A204.1 (cell line): ENCODE measurements around the gene GINS1.
"Not testable (repeated sequence)": the region's sequence is repeated elsewhere in the genome, so short reads cannot be mapped to it uniquely, and the experiment has no call there.

Experiments used
- FAIRE-seq: peaks from 2 replicates; lab custom pipeline; 2012; peaks lifted over from hg19 to GRCh38; lab: Jason Lieb, UNC

GINS1 gene

GRCh38 chr20:25454153-25454900 is 46.9 kb downstream of the GINS1 start:
- no peak for FAIRE-seq

GRCh38 chr20:25457886-25458680 is 50.6 kb downstream of the GINS1 start:
- FAIRE-seq = no peak

DNA sequence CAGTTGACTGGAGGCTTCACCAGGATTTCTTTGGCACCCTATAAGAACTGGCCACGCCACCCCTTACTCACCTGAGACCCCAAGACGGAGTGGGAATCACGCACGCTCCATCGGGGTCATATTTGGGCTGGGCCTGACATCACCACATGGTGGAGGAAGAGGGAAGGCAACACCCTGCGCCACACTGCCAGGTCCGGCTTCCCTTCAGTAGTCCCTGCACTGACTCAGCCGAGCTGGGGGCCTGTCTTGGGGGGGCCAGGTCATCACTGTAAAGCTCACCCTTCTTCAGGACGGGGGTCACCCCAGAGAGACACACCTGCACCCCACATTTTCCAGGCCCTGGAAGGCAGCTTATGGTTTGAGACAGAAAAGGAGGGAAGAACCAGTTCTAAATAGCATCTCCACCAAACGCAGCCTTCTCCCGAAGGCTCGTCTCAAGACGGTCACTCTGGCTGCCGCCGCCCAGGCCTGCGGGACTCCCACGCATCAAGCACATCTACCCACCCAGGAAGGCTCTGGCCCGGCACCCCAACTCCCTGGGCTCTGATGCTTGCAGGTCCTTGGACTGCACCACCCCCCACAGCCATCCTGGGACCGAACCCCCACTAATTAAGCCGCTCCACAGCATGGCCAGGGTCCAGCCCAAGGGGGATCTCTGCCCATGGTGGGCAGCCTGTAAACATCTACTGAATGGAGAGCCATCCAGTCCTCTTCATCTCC is 51.8 kb downstream of the GINS1 start:
- no peak for FAIRE-seq

DNA sequence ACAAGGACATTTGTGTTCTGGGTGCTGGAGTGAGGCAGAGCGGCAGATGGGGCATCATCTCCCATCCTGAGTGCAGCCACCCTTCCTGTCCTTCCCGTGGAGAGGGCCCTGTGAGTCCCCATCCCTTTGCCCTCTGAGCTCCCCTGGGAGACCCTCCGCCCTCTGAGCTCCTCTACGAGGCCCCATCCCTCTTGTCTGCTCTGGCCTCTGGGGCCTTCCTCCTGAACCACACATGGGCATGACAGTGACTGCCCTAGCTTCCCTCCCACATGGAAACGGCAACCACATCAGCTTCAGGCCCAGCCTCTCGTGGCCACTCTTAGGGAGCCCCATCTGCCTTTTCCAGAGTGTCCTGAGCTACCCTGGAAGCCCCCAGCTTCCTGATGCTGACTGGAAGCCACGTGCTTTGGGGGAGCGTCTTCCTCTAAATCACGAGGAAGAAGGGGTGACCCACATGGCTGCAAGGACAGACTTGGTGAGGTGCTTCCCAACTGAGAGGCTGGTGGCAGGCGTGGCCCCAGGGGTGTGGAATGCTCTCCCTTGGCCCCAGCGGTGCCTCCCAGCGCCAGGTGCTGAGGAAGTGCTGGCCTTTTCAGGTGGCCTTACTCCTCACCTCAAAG is 52.6 kb downstream of the GINS1 start:
- no peak for FAIRE-seq

- no peak for FAIRE-seq
These were observed 53.2 kb downstream of the GINS1 start for GRCh38 chr20:25460566-25461280.

- FAIRE-seq = no peak
These were observed 53.8 kb downstream of the GINS1 start for GRCh38 chr20:25461281-25461650.

- FAIRE-seq = no peak
These were observed 54.5 kb downstream of the GINS1 start for GRCh38 chr20:25461786-25462545.

DNA sequence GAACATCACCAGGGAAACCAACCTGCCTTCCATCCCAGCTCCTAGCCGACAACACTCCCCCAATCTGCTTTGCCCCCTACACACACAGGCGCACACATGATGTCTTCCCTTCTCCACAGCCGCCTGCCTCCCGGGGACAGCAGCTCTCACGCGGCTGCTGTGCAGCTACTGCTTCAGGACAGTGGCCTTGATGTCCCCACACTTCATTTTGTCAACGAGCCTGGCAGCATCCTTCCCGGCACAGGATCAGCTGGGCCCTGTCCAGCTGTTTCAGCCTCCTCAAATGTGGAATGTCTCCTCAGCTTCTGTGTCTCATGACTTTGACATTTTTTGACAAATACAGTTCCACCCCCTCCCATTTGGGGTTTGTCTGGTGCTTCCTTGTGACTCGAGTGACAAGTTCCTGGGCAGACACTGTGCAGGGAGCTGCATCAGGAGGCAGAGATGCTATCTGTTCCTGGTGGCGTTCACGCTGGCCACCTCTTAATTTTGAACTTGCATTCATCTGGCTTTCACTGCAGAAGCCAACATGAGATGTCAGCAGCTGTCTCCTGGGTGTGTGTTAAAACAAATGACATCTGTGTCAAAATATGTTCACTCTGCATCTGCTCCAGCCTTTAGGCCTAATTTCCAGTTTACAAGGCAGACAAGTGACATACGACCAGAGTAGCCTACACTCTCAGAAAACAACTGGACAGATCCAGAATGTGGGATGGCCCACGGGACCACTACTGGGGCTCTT is 57.2 kb downstream of the GINS1 start:
- no peak for FAIRE-seq

- no peak for FAIRE-seq
These were observed 58.0 kb downstream of the GINS1 start for GRCh38 chr20:25465243-25466135.

- no peak for FAIRE-seq
These were observed 59.4 kb downstream of the GINS1 start for GRCh38 chr20:25466846-25467245.

- FAIRE-seq = no peak
These were observed 60.0 kb downstream of the GINS1 start for GRCh38 chr20:25467441-25467840.

DNA sequence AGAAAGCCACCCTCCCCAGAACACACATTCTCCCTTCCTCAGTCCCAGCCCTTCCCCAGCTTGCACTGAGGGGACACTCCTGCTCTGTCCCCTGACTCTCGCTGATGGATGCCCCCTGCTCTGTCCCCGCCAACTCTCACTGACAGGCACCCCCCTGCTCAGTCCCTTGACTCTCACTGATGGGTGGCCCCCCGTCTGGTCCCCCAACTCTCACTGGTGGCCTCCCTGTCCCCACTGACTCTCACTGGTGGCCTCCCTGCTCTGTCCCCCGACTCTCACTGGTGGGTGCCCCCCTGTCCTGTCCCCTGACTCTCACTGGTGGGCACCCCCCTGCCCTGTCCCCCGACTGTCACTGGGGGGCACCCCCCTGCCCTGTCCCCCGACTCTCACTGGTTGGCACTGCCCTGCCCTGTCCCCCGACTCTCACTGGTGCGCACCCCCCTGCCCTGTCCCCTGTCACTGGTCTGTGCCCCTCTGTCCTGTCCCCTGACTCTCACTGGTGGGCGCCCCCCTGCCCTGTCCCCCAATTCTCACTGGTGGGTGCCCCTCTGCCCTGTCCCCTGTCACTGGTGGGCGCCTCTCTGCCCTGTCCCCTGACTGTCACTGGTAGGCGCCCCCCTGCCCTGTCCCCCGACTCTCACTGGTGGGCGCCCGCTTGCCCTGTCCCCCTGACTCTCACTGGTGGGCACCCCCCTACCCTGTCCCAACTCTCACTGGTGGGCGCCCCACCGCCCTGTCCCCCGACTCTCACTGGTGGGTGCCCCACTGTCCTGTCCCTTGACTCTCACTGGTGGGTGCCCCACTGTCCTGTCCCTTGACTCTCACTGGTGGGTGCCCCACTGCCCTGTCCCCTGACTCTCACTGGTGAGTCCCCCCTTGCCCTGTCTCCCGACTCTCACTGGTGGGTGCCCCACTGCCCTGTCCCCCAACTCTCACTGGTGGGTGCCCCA is 60.9 kb downstream of the GINS1 start:
- FAIRE-seq = no peak

DNA sequence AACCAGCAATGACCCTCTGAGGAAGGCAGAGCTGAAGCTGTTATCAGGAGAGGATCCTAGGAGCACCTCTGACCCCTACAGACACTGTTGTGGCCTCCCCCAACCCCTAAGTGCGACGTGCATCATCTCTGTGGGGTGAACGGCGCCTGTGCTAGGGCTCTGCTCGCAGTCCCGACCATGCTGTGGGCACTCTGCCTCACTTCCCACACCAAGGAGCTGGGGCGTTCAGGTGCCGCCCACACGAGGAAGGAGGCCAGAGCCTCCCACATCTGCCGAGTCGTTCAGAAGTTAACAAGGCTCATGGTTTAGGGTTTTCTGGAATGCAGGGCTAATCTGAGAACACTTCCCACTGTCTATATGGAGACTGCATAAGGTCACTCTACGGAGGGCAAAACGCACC is 62.1 kb downstream of the GINS1 start:
- no peak for FAIRE-seq

DNA sequence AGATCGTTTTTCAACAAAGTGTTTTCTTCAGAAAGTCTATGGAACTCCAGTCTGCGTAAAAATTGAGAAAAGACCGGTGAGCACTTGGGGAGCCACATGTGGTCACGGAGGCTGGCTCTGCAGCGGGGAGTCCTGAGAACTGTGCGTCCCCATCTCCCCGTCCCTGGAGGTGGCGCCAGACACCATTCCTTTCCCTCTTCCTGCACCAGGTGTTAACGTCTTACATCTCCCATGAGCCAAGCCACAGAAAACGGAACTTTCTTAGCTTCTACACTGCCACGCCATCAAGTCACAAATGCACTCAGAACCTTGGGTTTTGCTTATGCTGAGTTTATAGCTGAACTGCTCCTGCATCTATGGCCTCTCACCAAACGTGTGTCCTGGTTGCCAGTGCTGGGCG is 62.6 kb downstream of the GINS1 start:
- no peak for FAIRE-seq

- no peak for FAIRE-seq
These were observed 63.5 kb downstream of the GINS1 start for GRCh38 chr20:25471020-25471419.

DNA sequence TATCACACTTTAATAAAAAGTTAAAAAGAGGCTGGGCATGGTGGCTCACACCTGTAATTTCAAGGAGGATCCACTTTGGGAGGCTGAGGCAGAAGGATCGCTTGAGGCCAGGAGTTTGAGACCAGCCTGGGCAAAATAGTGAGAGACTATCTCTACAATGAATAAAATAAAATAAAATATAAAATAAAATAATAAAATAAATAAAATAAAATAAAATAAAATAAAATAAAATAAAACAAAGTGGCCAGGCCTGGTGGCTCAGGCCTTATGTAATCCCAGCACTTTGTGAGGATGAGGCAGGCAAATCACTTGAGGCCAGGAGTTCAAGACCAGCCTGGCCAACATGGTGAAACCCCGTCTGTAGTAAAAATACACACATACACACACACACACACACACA is 65.8 kb downstream of the GINS1 start:
- FAIRE-seq = not testable (repeated sequence)

DNA sequence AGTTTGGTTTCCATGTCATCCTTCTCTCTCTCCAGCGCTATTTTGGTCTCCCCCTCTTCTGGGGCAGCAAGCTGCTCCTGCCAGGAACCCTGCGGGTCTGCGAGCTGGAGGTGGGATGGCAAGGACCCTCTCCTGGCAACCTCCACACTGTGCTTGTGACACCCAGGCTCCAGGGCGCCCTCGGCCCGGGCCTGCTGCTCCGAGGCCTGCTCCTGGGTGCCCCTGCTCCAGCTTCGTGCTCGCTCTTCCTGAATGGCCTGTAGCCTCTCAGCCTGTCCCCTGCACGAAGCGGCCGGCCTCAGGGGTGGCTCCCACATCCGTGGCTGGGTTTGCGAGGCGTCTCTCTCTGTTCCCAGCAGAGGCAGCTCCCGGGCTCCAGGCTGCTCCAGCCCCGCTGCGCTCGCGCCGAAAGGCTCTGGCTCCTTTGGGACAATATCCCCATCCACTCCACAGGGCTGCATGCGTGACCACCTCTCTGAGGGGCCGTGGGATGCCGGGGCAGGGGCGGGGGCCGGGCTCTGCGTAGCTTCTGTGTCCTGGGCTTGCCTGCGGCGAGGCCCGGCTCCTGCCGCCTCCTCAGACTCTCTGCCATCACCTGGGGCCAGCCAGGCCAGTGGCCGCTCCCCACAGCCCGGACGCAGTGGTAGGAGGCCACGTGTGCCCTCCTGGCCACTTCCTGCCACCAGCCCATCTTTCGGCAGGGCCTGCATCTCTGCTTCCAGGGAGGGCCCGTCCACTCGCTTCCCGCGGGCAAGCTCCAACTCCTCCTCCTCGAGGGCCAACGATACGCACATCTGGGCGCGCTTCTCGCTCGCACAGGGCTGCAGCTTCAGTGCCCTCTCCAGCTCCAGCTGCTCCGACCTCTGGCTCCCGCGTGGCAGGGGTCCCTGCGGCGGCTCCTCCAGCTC is 68.9 kb downstream of the GINS1 start:
- no peak for FAIRE-seq
